PFSK-1 (cell line): Measurements from ENCODE around the gene SDHB.

Source experiments
- POLR2AphosphoS5 ChIP-seq: IDR thresholded peaks from 2 replicates; pipeline ENCODE4 v1.6.1; 2012; ENCODE audit warnings: low read depth, mild to moderate bottlenecking, control low read depth, low read length, moderate library complexity
- SIN3A ChIP-seq: IDR thresholded peaks from 2 replicates; pipeline ENCODE4 v1.6.1; 2012; ENCODE audit warnings: mild to moderate bottlenecking, low read length, moderate library complexity, borderline replicate concordance; ENCODE audit not compliant: insufficient read depth
- TAF1 ChIP-seq: IDR thresholded peaks from 2 replicates; pipeline ENCODE4 v1.6.1; 2012; ENCODE audit warnings: low read length, control low read depth, borderline replicate concordance; ENCODE audit not compliant: insufficient read depth

DNA sequence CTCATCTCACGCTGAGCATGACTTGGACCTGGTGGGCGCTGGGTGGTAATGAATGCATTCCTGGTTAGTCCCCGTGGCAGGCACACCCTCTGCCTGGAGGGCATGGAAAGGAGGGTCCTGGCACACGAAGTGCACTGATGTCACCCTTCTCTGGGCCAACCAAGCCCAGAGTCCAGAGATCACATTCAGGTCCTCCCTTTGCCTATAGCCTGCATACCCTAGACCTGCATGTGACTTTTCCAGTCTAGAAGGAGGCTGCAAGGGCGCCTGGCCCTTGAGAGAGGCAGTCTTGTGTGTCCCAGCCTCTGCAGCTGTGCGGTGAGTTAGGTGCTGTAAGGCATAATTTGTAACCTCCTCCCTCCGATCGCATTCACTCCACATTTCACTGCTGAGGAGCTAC, 43.3 kb upstream of the SDHB start:
- TF ChIP-seq TAF1: no peak
- TF ChIP-seq POLR2AphosphoS5: no peak
- no peak for TF ChIP-seq SIN3A
